HepG2 (cell line): ENCODE results near the gene PSAP. TPM values are rescaled to one million over a fixed set of nuclear protein-coding genes. Genes with fewer than 3 reads are reported as not detected.

Experiments
- FOXP4 ChIP-seq: sonication (generic); formaldehyde crosslinking; IDR thresholded peaks from 2 replicates; pipeline ENCODE4 v1.4.0; 2020; ENCODE audit warnings: missing genetic modification reagents
- HINFP ChIP-seq: sonication (generic); formaldehyde crosslinking; IDR thresholded peaks from 2 replicates; pipeline ENCODE4 v1.4.0; 2020; ENCODE audit warnings: low read depth, mild to moderate bottlenecking, missing genetic modification reagents
- HMG20B ChIP-seq: conservative IDR thresholded peaks from 2 replicates; pipeline ENCODE4 v1.6.1; 2016; ENCODE audit warnings: missing genetic modification reagents, missing compliant biosample characterization
- HMGA1 ChIP-seq: sonication (generic); formaldehyde crosslinking; conservative IDR thresholded peaks from 2 replicates; pipeline ENCODE4 v1.4.0; 2020; ENCODE audit warnings: missing genetic modification reagents
- HNF4G ChIP-seq, 2 experiments: sonication (generic) in 1 of 2; formaldehyde crosslinking in 1 of 2; IDR thresholded peaks; 2 replicates each; pipeline versions ENCODE4 v1.4.0 to v1.6.1; 2011 to 2020; ENCODE audit warnings: borderline replicate concordance in 2 of 2, low read depth in 2 of 2, mild to moderate bottlenecking in 2 of 2, low read length in 1 of 2, missing genetic modification reagents in 1 of 2, moderate library complexity in 1 of 2
- KAT8 ChIP-seq: IDR thresholded peaks from 2 replicates; pipeline ENCODE4 v1.6.1; 2016; ENCODE audit warnings: missing genetic modification reagents, missing compliant biosample characterization
- MED1 ChIP-seq: sonication (generic); formaldehyde crosslinking; IDR thresholded peaks from 2 replicates; pipeline ENCODE4 v1.4.0; 2020; ENCODE audit warnings: missing genetic modification reagents
- NCOA2 ChIP-seq: sonication (generic); formaldehyde crosslinking; IDR thresholded peaks from 2 replicates; pipeline ENCODE4 v1.8.0; 2022; ENCODE audit warnings: inconsistent platforms
- NR2C2 ChIP-seq: sonication (generic); formaldehyde crosslinking; IDR thresholded peaks from 2 replicates; pipeline ENCODE4 v1.4.0; 2020; ENCODE audit warnings: missing genetic modification reagents, mild to moderate bottlenecking, moderate library complexity, borderline replicate concordance
- RFX3 ChIP-seq: IDR thresholded peaks from 2 replicates; pipeline ENCODE4 v1.6.1; 2016; ENCODE audit warnings: missing biosample characterization, missing genetic modification reagents
- SIX4 ChIP-seq: sonication (generic); formaldehyde crosslinking; IDR thresholded peaks from 2 replicates; pipeline ENCODE4 v1.4.0; 2020; ENCODE audit warnings: missing genetic modification reagents
- TERF1 ChIP-seq: sonication (generic); formaldehyde crosslinking; IDR thresholded peaks from 2 replicates; pipeline ENCODE4 v1.8.0; 2022; ENCODE audit warnings: mild to moderate bottlenecking, missing genetic modification reagents, moderate library complexity
- THAP7 ChIP-seq: sonication (generic); formaldehyde crosslinking; IDR thresholded peaks from 2 replicates; pipeline ENCODE4 v1.8.1; 2023; ENCODE audit warnings: mild to moderate bottlenecking, missing genetic modification reagents
- YEATS4 ChIP-seq: sonication (generic); formaldehyde crosslinking; IDR thresholded peaks from 2 replicates; pipeline ENCODE4 v1.4.0; 2020; ENCODE audit warnings: missing genetic modification reagents, borderline replicate concordance
- ZFP90 ChIP-seq: sonication (generic); formaldehyde crosslinking; IDR thresholded peaks from 2 replicates; pipeline ENCODE4 v1.8.0; 2022; ENCODE audit warnings: missing genetic modification reagents, mild to moderate bottlenecking, inconsistent platforms, borderline replicate concordance
- ZNF121 ChIP-seq: sonication (generic); formaldehyde crosslinking; IDR thresholded peaks from 2 replicates; pipeline ENCODE4 v1.5.0; 2020; ENCODE audit warnings: mild to moderate bottlenecking, missing genetic modification reagents
- ZNF124 ChIP-seq: sonication (generic); formaldehyde crosslinking; IDR thresholded peaks from 2 replicates; pipeline ENCODE4 v1.4.0; 2020; ENCODE audit warnings: missing genetic modification reagents
- ZNF24 ChIP-seq: fragments of 450-650 bp; IDR thresholded peaks from 2 replicates; pipeline ENCODE4 v1.6.1; 2017; ENCODE audit warnings: antibody characterized with exemption, mild to moderate bottlenecking
- ZNF263 ChIP-seq: sonication (generic); formaldehyde crosslinking; IDR thresholded peaks from 2 replicates; pipeline ENCODE4 v1.4.0; 2020; ENCODE audit warnings: missing genetic modification reagents
- ZNF282 ChIP-seq: fragments of 450-650 bp; IDR thresholded peaks from 2 replicates; pipeline ENCODE4 v1.6.1; 2018; ENCODE audit not compliant: partially characterized antibody
- ZNF569 ChIP-seq: sonication (generic); formaldehyde crosslinking; IDR thresholded peaks from 2 replicates; pipeline ENCODE4 v1.5.0; 2020; ENCODE audit warnings: mild to moderate bottlenecking, missing genetic modification reagents, moderate library complexity, borderline replicate concordance
- ZNF629 ChIP-seq: sonication (generic); formaldehyde crosslinking; conservative IDR thresholded peaks from 2 replicates; pipeline ENCODE4 v1.5.0; 2020; ENCODE audit warnings: missing genetic modification reagents
- ZNF768 ChIP-seq: sonication (generic); formaldehyde crosslinking; IDR thresholded peaks from 2 replicates; pipeline ENCODE4 v1.4.0; 2020; ENCODE audit warnings: missing genetic modification reagents
- ZNF879 ChIP-seq: sonication (generic); formaldehyde crosslinking; IDR thresholded peaks from 2 replicates; pipeline ENCODE4 v1.8.1; 2023; ENCODE audit warnings: missing genetic modification reagents
- polyA plus RNA-seq, 8 experiments: library from polyadenylated mRNA; depleted of rRNA in 3 of 8; stranded (reverse) in 7 of 8; unstranded in 1 of 8; fragments of >200 nt; fragmentation: Illumina TruSeq in 4 of 8; extraction: Trizol in 4 of 8; gene quantifications; 2 replicates each; pipeline versions ENCODE4 v1.2.1 to v1.2.3, GENCODE V29; 2011 to 2016; ENCODE audit warnings: low read depth in 4 of 8, missing spikeins in 1 of 8, mixed read lengths in 1 of 8; ENCODE audit not compliant: insufficient read depth in 1 of 8
- total RNA-seq, 5 experiments: library from RNA; depleted of rRNA; stranded (reverse); fragments of >200 nt; fragmentation: Illumina TruSeq; extraction: Trizol; gene quantifications; 2 replicates each; pipeline ENCODE4 v1.2.3, GENCODE V29; 2016; ENCODE audit warnings: low read depth in 1 of 5

The PSAP gene
- total and polyA plus RNA-seq, 2 of the 13 experiments (the other 11 are each of a cell fraction or from before 2014, with no cell fraction given), result 323 to 643 TPM

- TF ChIP-seq ZFP90 (CRISPR knock-in tag), result no peak
- TF ChIP-seq THAP7, result no peak
- TF ChIP-seq FOXP4 (CRISPR knock-in tag), result peak; percentile 86
- TF ChIP-seq ZNF24, result 0 out of 2 replicates have a peak, but pooled peaks have one; percentile 41
- peak; percentile 63 for TF ChIP-seq RFX3 (CRISPR knock-in tag)
- peak; percentile 53 for TF ChIP-seq NCOA2 (CRISPR knock-in tag)
- TF ChIP-seq ZNF282, result no peak
- TF ChIP-seq HINFP (CRISPR knock-in tag), result no peak
- TF ChIP-seq HMGA1, result no peak
- peak; percentile 43; the same call in 1 of the 2 replicates for TF ChIP-seq NR2C2 (CRISPR knock-in tag)
- TF ChIP-seq YEATS4 (CRISPR knock-in tag), result no peak
- no peak for TF ChIP-seq ZNF569
- no peak for TF ChIP-seq TERF1
- TF ChIP-seq HNF4G (IDR thresholded peaks at IDR 0.05; ENCODE audit: borderline replicate concordance, low read depth, low read length), result 0 out of 2 replicates have a peak, but pooled peaks have one; percentile 21
- TF ChIP-seq HNF4G (CRISPR knock-in tag; IDR thresholded peaks at IDR 0.05; ENCODE audit: borderline replicate concordance, low read depth), result no peak
- peak; percentile 63 for TF ChIP-seq ZNF629
- TF ChIP-seq ZNF124 (CRISPR knock-in tag), result no peak
- TF ChIP-seq KAT8 (CRISPR knock-in tag), result no peak; the same call in 1 of the 2 replicates
- TF ChIP-seq SIX4 (CRISPR knock-in tag), result no peak
- peak; percentile 87 for TF ChIP-seq ZNF768 (CRISPR knock-in tag)
- TF ChIP-seq ZNF121, result peak; percentile 94
- no peak for TF ChIP-seq HMG20B (CRISPR knock-in tag)
- TF ChIP-seq ZNF879 (CRISPR knock-in tag), result no peak
- peak; percentile 62 for TF ChIP-seq MED1 (CRISPR knock-in tag)
- no peak for TF ChIP-seq ZNF263 (CRISPR knock-in tag)
Observed at GRCh38 chr10:71766717-71767419, 84.2 kb downstream of the PSAP start (continued).
